Peyer's patch (tissue), 4 donors: ENCODE data around the gene ACOT9.

Source experiments
- POLR2A ChIP-seq, 2 donors: fragments of 450-650 bp; IDR thresholded peaks; one replicate each; pipeline ENCODE4 v1.5.1; 2017; ENCODE audit warnings: antibody characterized with exemption in 2 of 2, mild to moderate bottlenecking in 2 of 2, moderate library complexity in 2 of 2
- TF ChIP-seq, protein P1 (sequence below), 6 experiments: fragments of 450-650 bp in 4 of 6; fragments of 200-600 bp in 2 of 6; sonication (generic) in 1 of 6; IDR thresholded peaks; one replicate each; pipeline ENCODE4 v1.5.1; 2017 to 2019; ENCODE audit warnings: antibody characterized with exemption in 6 of 6, mild to moderate bottlenecking in 3 of 6, moderate library complexity in 1 of 6

GRCh38 chrX:23756165-23756564, 13.1 kb upstream of the ACOT9 start:
- no peak for TF ChIP-seq POLR2A (IDR thresholded peaks at IDR 0.05)
- TF ChIP-seq, protein P1, sequence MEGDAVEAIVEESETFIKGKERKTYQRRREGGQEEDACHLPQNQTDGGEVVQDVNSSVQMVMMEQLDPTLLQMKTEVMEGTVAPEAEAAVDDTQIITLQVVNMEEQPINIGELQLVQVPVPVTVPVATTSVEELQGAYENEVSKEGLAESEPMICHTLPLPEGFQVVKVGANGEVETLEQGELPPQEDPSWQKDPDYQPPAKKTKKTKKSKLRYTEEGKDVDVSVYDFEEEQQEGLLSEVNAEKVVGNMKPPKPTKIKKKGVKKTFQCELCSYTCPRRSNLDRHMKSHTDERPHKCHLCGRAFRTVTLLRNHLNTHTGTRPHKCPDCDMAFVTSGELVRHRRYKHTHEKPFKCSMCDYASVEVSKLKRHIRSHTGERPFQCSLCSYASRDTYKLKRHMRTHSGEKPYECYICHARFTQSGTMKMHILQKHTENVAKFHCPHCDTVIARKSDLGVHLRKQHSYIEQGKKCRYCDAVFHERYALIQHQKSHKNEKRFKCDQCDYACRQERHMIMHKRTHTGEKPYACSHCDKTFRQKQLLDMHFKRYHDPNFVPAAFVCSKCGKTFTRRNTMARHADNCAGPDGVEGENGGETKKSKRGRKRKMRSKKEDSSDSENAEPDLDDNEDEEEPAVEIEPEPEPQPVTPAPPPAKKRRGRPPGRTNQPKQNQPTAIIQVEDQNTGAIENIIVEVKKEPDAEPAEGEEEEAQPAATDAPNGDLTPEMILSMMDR (IDR thresholded peaks at IDR 0.05): peak in 5 of 6 experiments; percentile 46 to 60 (median 59)
